HG02642 (cell line): ENCODE results near the gene NECTIN2.
"Not testable (repeated sequence)": the region's sequence is repeated elsewhere in the genome, so short reads cannot be mapped to it uniquely, and the experiment has no call there.

Experiments
- ATAC-seq: cut with Tn5 transposase; IDR thresholded peaks from one replicate; pipeline ENCODE4 v1.9.1; 2021; ENCODE audit warnings: mild to moderate bottlenecking; ENCODE audit not compliant: unreplicated experiment, poor library complexity

NECTIN2 gene

GRCh38 chr19:44904426-44904994, 58.4 kb downstream of the NECTIN2 start:
- no peak for ATAC-seq

GRCh38 chr19:44905437-44906160, 59.5 kb downstream of the NECTIN2 start, which contains the start of gene APOE:
Gene APOE, plus strand, starts transcription at chr19:44905796. Its CDS starts 829 bp downstream, at chr19:44906625.
- no peak for ATAC-seq

DNA sequence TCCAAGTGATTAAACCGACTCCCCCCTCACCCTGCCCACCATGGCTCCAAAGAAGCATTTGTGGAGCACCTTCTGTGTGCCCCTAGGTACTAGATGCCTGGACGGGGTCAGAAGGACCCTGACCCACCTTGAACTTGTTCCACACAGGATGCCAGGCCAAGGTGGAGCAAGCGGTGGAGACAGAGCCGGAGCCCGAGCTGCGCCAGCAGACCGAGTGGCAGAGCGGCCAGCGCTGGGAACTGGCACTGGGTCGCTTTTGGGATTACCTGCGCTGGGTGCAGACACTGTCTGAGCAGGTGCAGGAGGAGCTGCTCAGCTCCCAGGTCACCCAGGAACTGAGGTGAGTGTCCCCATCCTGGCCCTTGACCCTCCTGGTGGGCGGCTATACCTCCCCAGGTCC, 61.5 kb downstream of the NECTIN2 start:
- ATAC-seq, result no peak

DNA sequence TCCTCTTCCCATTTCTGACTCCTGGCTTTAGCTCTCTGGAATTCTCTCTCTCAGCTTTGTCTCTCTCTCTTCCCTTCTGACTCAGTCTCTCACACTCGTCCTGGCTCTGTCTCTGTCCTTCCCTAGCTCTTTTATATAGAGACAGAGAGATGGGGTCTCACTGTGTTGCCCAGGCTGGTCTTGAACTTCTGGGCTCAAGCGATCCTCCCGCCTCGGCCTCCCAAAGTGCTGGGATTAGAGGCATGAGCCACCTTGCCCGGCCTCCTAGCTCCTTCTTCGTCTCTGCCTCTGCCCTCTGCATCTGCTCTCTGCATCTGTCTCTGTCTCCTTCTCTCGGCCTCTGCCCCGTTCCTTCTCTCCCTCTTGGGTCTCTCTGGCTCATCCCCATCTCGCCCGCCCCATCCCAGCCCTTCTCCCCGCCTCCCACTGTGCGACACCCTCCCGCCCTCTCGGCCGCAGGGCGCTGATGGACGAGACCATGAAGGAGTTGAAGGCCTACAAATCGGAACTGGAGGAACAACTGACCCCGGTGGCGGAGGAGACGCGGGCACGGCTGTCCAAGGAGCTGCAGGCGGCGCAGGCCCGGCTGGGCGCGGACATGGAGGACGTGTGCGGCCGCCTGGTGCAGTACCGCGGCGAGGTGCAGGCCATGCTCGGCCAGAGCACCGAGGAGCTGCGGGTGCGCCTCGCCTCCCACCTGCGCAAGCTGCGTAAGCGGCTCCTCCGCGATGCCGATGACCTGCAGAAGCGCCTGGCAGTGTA, 62.2 kb downstream of the NECTIN2 start:
- ATAC-seq, result no peak

DNA sequence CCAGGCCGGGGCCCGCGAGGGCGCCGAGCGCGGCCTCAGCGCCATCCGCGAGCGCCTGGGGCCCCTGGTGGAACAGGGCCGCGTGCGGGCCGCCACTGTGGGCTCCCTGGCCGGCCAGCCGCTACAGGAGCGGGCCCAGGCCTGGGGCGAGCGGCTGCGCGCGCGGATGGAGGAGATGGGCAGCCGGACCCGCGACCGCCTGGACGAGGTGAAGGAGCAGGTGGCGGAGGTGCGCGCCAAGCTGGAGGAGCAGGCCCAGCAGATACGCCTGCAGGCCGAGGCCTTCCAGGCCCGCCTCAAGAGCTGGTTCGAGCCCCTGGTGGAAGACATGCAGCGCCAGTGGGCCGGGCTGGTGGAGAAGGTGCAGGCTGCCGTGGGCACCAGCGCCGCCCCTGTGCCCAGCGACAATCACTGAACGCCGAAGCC, 62.8 kb downstream of the NECTIN2 start:
- no peak for ATAC-seq

DNA sequence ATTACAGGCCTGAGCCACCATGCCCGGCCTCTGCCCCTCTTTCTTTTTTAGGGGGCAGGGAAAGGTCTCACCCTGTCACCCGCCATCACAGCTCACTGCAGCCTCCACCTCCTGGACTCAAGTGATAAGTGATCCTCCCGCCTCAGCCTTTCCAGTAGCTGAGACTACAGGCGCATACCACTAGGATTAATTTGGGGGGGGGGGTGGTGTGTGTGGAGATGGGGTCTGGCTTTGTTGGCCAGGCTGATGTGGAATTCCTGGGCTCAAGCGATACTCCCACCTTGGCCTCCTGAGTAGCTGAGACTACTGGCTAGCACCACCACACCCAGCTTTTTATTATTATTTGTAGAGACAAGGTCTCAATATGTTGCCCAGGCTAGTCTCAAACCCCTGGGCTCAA, 63.7 kb downstream of the NECTIN2 start:
- no peak for ATAC-seq

DNA sequence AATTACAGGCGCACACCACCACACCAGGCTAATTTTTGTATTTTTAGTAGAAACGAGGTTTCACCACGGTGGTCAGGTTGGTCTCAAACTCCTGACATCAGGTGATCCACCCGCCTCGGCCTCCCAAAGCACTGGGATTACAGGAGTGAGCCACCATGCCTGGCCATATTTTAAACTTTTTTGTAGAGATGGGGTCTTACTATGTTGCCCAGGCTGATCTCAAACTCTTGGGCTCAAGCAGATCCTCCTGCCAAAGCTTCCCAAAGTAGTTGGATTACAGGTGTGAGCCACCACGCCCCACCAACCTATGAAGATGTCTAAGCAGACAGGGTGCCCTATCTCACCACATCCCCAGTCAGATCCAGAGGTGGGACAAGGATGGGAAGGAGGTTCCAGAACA, 65.8 kb downstream of the NECTIN2 start:
- ATAC-seq, result not testable (repeated sequence)

DNA sequence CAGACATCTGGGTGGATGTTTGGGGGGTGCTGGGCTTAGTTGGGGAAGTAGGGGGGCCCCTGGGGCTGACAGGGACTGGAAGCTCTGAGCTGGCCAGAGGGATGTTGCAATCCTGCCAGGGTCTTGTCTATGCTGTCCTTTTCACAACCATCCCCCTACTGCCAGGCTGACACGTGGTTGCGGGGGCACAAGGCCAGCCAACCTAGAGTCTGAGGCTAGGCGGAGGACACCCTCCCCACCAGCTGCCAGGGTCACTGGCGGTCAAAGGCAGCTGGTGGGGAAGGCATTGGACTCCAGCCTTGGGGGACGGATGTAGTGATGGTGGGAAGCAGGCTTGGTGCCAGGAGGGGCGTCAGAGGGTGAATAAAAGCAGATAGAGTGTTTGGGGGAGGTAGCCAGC, 66.8 kb downstream of the NECTIN2 start:
- no peak for ATAC-seq

DNA sequence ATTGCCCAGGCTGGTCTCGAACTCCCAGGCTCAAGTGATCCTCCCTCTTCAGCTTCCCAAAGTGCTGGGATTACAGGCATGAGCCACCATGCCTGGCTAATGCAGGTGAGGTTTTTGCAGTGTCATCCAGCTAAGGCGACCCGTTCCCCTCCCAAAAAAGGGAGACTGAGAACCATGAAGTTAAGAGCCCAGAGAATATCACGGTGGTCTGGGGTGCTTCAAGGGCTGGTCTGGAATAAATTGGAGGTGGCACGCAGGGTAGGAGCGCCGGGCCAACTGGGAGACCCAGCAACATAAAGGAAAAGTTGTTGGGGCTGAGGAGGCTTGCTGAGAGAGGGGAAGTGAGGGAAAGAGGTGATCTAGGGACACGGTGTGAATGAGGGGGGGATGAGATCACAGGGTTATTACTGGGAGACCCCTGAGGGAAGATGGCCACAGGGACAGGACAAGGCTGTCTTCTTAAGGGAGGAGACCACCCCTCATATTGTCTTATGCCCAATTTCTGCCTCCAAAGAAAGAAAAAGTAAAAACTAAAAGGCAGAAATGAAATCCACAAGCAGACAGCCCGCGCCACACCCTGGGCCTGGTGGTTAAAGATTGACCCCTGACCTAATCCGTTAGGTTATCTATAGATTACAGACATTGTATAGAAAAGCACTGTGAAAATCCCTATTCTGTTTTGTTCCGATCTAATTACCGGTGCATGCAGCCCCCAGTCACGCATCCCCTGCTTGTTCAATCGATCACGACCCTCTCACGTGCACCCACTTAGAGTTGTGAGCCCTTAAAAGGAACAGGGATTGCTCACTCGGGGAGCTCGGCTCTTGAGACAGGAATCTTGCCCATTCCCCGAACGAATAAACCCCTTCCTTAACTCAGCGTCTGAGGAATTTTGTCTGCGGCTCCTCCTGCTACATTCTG, 67.7 kb downstream of the NECTIN2 start:
- ATAC-seq, result not testable (repeated sequence)

DNA sequence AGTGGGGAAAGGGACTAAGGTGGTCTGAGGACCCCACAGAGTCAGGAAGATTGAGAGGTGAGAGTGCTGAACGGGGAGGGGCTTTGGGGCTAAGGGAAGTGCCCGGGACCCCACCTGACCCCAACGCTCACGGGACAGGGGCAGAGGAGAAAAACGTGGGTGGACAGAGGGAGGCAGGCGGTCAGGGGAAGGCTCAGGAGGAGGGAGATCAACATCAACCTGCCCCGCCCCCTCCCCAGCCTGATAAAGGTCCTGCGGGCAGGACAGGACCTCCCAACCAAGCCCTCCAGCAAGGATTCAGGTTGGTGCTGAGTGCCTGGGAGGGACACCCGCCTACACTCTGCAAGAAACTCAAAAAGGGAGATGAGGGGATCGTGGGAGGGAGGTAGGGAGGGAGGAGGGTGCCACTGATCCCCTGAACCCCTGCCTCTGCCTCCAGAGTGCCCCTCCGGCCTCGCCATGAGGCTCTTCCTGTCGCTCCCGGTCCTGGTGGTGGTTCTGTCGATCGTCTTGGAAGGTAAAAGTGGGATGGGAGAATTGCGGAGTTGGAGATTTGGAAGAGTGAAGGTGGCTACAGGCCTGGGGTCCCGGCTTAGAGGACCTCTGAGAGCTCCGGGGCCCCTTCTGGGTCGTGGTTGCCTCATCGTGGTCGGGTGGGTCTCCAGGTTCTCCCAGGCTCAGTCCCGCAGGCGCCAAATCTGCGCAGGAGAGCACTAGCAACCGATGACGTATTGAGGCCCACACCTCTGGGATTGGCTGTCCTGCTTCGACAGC, 68.5 kb downstream of the NECTIN2 start, which contains the start of gene APOC1:
APOC1 (plus strand) TSS at position 176 of the 774 bp plus-strand sequence; CDS start at position 460, 284 bp downstream.
- ATAC-seq, result peak; percentile 97

- ATAC-seq, result no peak
Observed at GRCh38 chr19:44924243-44924725, 78.2 kb downstream of the NECTIN2 start.

GRCh38 chr19:44925114-44925891, 79.2 kb downstream of the NECTIN2 start:
- no peak for ATAC-seq

DNA sequence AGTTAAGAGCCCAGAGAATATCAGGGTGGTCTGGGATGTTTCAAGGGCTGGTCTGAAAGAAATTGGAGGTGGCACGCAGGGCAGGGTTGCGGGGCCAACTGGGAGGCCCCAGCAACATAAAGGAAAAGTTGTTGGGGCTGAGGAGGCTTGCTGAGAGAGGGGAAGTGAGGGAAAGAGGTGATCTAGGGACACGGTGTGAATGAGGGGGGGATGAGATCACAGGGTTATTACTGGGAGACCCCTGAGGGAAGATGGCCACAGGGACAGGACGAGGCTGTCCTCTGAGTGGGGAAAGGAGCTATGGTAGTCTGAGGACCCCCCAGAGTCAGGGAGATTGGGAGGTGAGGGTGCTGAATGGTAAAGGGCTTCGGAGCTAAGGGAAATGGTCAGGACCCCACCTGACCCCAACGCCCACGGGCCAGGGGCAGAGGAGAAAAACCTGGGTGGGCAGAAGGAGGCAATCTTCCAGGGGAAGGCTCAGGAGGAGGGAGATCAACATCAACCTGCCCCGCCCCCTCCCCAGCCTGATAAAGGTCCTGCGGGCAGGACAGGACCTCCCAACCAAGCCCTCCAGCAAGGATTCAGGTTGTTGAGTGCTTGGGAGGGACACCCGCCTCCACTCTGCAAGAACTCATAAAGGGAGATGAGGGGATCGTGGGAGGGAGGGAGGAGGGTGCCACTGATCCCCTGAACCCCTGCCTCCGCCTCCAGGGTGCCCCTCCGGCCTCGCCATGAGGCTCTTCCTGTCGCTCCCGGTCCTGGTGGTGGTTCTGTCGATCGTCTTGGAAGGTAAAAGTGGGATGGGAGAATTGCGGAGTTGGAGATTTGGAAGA, 80.4 kb downstream of the NECTIN2 start:
- ATAC-seq, result peak; percentile 11

DNA sequence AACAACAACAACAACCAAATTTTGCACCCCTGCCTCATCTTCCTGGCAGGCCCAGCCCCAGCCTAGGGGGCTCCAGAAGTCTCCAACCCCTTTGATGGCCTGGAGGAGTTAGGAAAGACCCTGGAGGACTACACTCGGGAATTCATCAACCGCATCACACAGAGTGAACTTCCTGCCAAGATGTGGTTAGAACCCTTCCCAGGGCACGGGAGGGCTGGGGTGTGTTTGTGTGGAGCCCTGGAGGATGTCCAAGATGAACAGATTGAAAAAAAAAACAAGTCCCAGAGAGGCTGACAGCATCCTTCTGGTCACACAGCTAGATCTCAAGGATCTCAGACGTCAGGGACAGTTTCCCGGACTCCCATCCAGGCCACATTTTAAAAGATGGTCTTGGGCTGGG, 81.6 kb downstream of the NECTIN2 start:
- ATAC-seq, result no peak

- no peak for ATAC-seq
Observed at GRCh38 chr19:44930088-44930487, 84.0 kb downstream of the NECTIN2 start.

DNA sequence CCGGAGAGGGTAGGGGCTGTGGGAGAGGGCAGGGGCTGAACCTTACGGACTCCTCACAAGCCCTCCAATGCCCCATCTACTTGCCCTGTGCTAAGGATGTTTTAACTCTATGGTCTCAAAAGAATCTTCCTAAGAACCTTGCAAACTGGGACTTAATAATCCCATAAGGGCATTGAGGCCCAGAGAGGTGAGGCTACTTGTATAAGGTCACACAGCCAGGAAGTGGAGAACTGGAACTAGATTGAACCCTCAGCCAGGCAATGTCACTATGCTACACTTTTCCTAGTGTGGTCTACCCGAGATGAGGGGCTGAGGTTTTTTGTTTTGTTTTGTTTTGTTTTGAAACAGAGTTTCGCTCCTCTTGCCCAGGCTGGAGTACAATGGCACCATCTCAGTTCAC, 85.4 kb downstream of the NECTIN2 start:
- no peak for ATAC-seq
